ENCODE data around the gene CFAP141. TPM values are rescaled to one million over a fixed set of nuclear protein-coding genes. Genes with fewer than 3 reads are reported as not detected.

Gene CFAP141
- total RNA-seq, 6 donors from 2014 or later = 5.9 to 6.5 TPM; not detected in 4

- ATAC-seq (ENCODE audit: low FRiP score in 2 of 2) (peak in 1 of 2 donors; percentile 35), DNase-seq (no peak)
- Histone ChIP-seq H3K4me1 (peaks cover 43 to 59% (median 47%) of the 10 kb centered on the region in 4 donors), H3K9me3 (no peaks in the 10 kb centered on the region), H3K36me3 (peaks cover 4 to 86% (median 36%) of the 10 kb centered on the region in 4 donors), H3K4me3 (no peak overlapping the region), H3K27ac (peak overlapping the region; percentile 6 to 86 (median 57)), H3K27me3 (no peaks in the 10 kb centered on the region)
- WGBS, 2 donors = 77% methylated on average over 8 of the region's 8 CpGs
- TF ChIP-seq POLR2AphosphoS5 (IDR thresholded peaks at IDR 0.05) = no peak
- no peak for TF ChIP-seq POLR2A (IDR thresholded peaks at IDR 0.05)
- no peak for TF ChIP-seq EP300 (IDR thresholded peaks at IDR 0.05)
- no peak for TF ChIP-seq CTCF (IDR thresholded peaks at IDR 0.05)
These were observed 47.6 kb downstream of the CFAP141 start for GRCh38 chr1:154158307-154159125.

GRCh38 chr1:154157520-154158306 lies 48.4 kb downstream of the CFAP141 start:
- TF ChIP-seq POLR2A (IDR thresholded peaks at IDR 0.05) = no peak
- TF ChIP-seq POLR2AphosphoS5 (IDR thresholded peaks at IDR 0.05) = peak in 1 of 2 donors; percentile 8
- no peak for TF ChIP-seq CTCF (IDR thresholded peaks at IDR 0.05)
- no peak for TF ChIP-seq EP300 (IDR thresholded peaks at IDR 0.05)
- Histone ChIP-seq H3K27me3 (no peaks in the 10 kb centered on the region), H3K4me3 (no peak overlapping the region), H3K9me3 (no peaks in the 10 kb centered on the region), H3K4me1 (peaks cover 43 to 59% (median 47%) of the 10 kb centered on the region in 4 donors), H3K36me3 (peaks cover 4 to 78% (median 32%) of the 10 kb centered on the region in 4 donors), H3K27ac (peak overlapping the region; percentile 10 to 86 (median 66))
- ATAC-seq (ENCODE audit: low FRiP score in 2 of 2) (peak; percentile 54 to 82), DNase-seq (peak in 1 of 2 donors; percentile 70)
- 52 to 59% methylated on average over 7 of the region's 7 CpGs for WGBS, 2 donors

GRCh38 chr1:154155251-154155650 lies 50.9 kb downstream of the CFAP141 start:
- peak overlapping the region; percentile 81 to 88 (median 86) for H3K27ac ChIP-seq
- peak overlapping the region in 2 of 4 donors; percentile 11 to 35 for H3K4me3 ChIP-seq
- H3K36me3 ChIP-seq = peaks cover 0 to 54% (median 19%) of the 10 kb centered on the region in 4 donors
- no peaks in the 10 kb centered on the region for H3K9me3 ChIP-seq
- TF ChIP-seq POLR2A (IDR thresholded peaks at IDR 0.05) (no peak), EP300 (IDR thresholded peaks at IDR 0.05) (peak in 2 of 4 donors; percentile 49 to 68), CTCF (IDR thresholded peaks at IDR 0.05) (no peak), POLR2AphosphoS5 (IDR thresholded peaks at IDR 0.05) (peak; percentile 28 to 47)
- WGBS, 2 donors = 17% methylated on average over 9 of the region's 9 CpGs
- no peaks in the 10 kb centered on the region for H3K27me3 ChIP-seq
- H3K4me1 ChIP-seq = peaks cover 43 to 54% (median 47%) of the 10 kb centered on the region in 4 donors
- DNase-seq (peak in 1 of 2 donors; percentile 65), ATAC-seq (ENCODE audit: low FRiP score in 2 of 2) (peak; percentile 46 to 82)

GRCh38 chr1:154154534-154155191 lies 51.5 kb downstream of the CFAP141 start, which contains the start of gene NUP210L:
Gene NUP210L, minus strand, starts transcription at chr1:154155073.
- Histone ChIP-seq H3K4me1 (peaks cover 43 to 53% (median 47%) of the 10 kb centered on the region in 4 donors), H3K27me3 (no peaks in the 10 kb centered on the region), H3K9me3 (no peaks in the 10 kb centered on the region), H3K36me3 (peaks cover 0 to 48% (median 15%) of the 10 kb centered on the region in 4 donors), H3K4me3 (peak within 1 kb of the TSS in 2 of 4 donors; percentile 11 to 35), H3K27ac (peak within 1 kb of the TSS; percentile 81 to 88 (median 86))
- WGBS, 2 donors = 67 to 68% methylated on average over 24 to 29 of the region's 29 CpGs
- peak; percentile 85 to 91 for ATAC-seq (ENCODE audit: low FRiP score in 2 of 2)
- TF ChIP-seq CTCF (IDR thresholded peaks at IDR 0.05) = no peak
- TF ChIP-seq POLR2AphosphoS5 (IDR thresholded peaks at IDR 0.05) = peak in 1 of 2 donors; percentile 3
- no peak for TF ChIP-seq EP300 (IDR thresholded peaks at IDR 0.05)
- peak in 1 of 4 donors; percentile 46 for TF ChIP-seq POLR2A (IDR thresholded peaks at IDR 0.05)
- peak; percentile 80 to 87 for DNase-seq

Data from upper lobe of left lung (tissue), 6 donors.